Esophagus squamous epithelium (tissue), 4 donors: ENCODE results near the gene IL6R.

Experiments
- CTCF ChIP-seq, 6 experiments: fragments of 450-650 bp in 4 of 6; fragments of 200-600 bp in 2 of 6; sonication (generic) in 2 of 6; IDR thresholded peaks; one replicate each; pipeline ENCODE4 v1.5.1; 2016 to 2019; ENCODE audit warnings: antibody characterized with exemption in 6 of 6, mild to moderate bottlenecking in 4 of 6, moderate library complexity in 4 of 6
- POLR2A ChIP-seq, 4 donors: fragments of 450-650 bp; IDR thresholded peaks; one replicate each; pipeline ENCODE4 v1.6.1; 2017; ENCODE audit warnings: antibody characterized with exemption in 4 of 4, mild to moderate bottlenecking in 4 of 4, moderate library complexity in 3 of 4

DNA sequence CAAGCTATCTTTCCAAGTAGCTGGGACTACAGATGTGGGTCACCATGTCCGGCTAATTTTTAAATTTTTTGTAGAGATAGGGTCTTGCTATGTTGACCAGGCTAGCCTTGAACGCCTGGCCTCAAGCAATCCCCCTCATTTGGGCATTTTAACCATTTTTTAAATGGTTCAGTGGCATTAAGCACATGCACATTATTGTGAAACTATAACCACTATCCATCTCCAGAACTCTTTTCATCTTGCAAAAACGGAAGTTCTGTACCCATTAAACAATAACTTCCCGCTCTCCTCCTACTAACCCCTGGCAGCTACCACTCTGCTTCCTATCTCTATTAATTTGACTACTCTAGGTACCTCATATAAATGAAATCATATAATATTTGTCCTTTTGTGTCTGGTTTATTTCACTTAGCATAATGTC is 4.8 kb upstream of the IL6R start:
- TF ChIP-seq CTCF (IDR thresholded peaks at IDR 0.05) (no peak), POLR2A (IDR thresholded peaks at IDR 0.05) (no peak)
